ENCODE measurements around the gene PPP2R5B.
"Not testable (repeated sequence)": the region's sequence is repeated elsewhere in the genome, so short reads cannot be mapped to it uniquely, and the experiment has no call there.

The PPP2R5B gene

GRCh38 chr11:64969209-64969608 is 44.7 kb downstream of the PPP2R5B start:
- in situ Hi-C loops (cut with HindIII; ENCODE audit: low sequenced_read_pairs) = no loop called here

DNA sequence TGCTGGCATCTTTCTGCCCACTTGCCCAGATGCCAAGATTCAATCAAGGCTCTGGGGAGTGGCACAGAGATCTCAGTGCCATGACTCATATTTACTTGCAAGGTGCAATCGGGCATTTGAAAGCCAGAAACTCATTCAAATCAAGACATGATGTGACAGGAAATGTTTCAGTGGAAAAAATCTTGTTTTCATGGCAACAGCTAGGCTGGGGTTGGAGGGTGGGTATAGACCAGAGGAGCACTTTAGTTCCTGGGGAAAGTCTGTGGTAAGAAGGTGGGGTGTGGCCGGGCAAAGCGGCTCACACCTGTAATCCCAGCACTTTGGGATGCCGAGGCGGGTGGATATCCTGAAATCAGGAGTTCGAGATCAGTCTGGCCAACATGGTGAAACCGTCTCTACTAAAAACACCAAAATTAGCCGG is 46.3 kb downstream of the PPP2R5B start:
- in situ Hi-C loops (cut with HindIII; ENCODE audit: low sequenced_read_pairs) = no loop called here

GRCh38 chr11:64971421-64972233 is 47.1 kb downstream of the PPP2R5B start, which contains the start of gene MAJIN:
MAJIN (minus strand) TSS chr11:64972108; CDS start chr11:64959405, 12,703 bp downstream.
- in situ Hi-C loops (cut with HindIII; ENCODE audit: low sequenced_read_pairs) = no loop called here

- in situ Hi-C loops (cut with HindIII; ENCODE audit: low sequenced_read_pairs) = no loop called here
These were observed 49.6 kb downstream of the PPP2R5B start for GRCh38 chr11:64974124-64974523.

- in situ Hi-C loops (cut with HindIII; ENCODE audit: low sequenced_read_pairs) = no loop called here
These were observed 52.2 kb downstream of the PPP2R5B start for GRCh38 chr11:64976651-64977050.

GRCh38 chr11:64983339-64983738 is 58.9 kb downstream of the PPP2R5B start:
- in situ Hi-C loops (cut with HindIII; ENCODE audit: low sequenced_read_pairs) = not testable (repeated sequence)

Measured in DLD1 (cell line).